ENCODE results near the gene PPP1R15B. TPM values are rescaled to one million over a fixed set of nuclear protein-coding genes. Genes with fewer than 3 reads are reported as not detected.

PPP1R15B gene
- total and polyA plus RNA-seq, 4 donors: 13.0 to 54.0 (median 26.1) TPM

DNA sequence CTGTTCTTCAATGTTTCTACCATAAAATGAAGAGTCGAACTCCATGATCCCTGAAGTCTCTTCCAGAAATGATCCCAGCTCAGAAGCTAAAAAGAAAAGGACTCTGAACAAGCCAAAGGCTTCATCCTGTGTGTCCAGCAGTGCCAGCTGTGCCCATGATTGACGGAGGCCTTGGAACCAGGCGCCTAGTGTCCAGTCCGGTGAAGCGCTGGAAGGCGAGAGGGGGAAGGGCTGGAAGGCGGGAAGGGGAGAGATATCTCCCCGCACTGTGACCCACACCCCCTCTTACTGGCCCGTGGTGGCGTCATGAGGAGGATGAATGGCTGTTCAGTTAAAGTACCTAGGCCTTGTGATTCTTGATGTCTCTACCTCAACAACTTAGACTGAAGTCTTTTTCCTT is 41.4 kb downstream of the PPP1R15B start:
- DNase-seq (ENCODE audit: low spot score): no peak
- no peaks in the 10 kb centered on the region for H3K9me3 ChIP-seq (ENCODE audit: control insufficient read depth in 4 of 4, low read length in 3 of 4)
- no peak overlapping the region for H3K9ac ChIP-seq (ENCODE audit: low read depth in 1 of 2, low read length in 2 of 2)
- H3K27ac ChIP-seq (ENCODE audit: low read depth in 1 of 2, low read length in 2 of 2): no peak overlapping the region
- TF ChIP-seq TAF1 (conservative IDR thresholded peaks at IDR 0.05) (no peak), GABPA (IDR thresholded peaks at IDR 0.05 in 1 of 2, conservative IDR thresholded peaks at IDR 0.05 in 1 of 2) (no peak), FOXA2 (IDR thresholded peaks at IDR 0.05) (no peak), ZBTB33 (IDR thresholded peaks at IDR 0.05) (no peak), YY1 (IDR thresholded peaks at IDR 0.05) (no peak), SP1 (IDR thresholded peaks at IDR 0.05) (no peak)
- TF ChIP-seq, protein P1, sequence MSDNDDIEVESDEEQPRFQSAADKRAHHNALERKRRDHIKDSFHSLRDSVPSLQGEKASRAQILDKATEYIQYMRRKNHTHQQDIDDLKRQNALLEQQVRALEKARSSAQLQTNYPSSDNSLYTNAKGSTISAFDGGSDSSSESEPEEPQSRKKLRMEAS (IDR thresholded peaks at IDR 0.05): no peak
- TF ChIP-seq, protein P2, sequence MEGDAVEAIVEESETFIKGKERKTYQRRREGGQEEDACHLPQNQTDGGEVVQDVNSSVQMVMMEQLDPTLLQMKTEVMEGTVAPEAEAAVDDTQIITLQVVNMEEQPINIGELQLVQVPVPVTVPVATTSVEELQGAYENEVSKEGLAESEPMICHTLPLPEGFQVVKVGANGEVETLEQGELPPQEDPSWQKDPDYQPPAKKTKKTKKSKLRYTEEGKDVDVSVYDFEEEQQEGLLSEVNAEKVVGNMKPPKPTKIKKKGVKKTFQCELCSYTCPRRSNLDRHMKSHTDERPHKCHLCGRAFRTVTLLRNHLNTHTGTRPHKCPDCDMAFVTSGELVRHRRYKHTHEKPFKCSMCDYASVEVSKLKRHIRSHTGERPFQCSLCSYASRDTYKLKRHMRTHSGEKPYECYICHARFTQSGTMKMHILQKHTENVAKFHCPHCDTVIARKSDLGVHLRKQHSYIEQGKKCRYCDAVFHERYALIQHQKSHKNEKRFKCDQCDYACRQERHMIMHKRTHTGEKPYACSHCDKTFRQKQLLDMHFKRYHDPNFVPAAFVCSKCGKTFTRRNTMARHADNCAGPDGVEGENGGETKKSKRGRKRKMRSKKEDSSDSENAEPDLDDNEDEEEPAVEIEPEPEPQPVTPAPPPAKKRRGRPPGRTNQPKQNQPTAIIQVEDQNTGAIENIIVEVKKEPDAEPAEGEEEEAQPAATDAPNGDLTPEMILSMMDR (IDR thresholded peaks at IDR 0.05; ENCODE audit: low read depth, low read length, missing input control): no peak
- H3K4me1 ChIP-seq (ENCODE audit: control insufficient read depth in 4 of 4, insufficient read depth in 4 of 4, low read length in 3 of 4): no peaks in the 10 kb centered on the region
- WGBS: 94% methylated on average over 10 of the region's 10 CpGs
- no peaks in the 10 kb centered on the region for H3K27me3 ChIP-seq (ENCODE audit: control insufficient read depth in 4 of 4, insufficient read depth in 4 of 4, low read length in 3 of 4)
- no peaks in the 10 kb centered on the region for H3K36me3 ChIP-seq (ENCODE audit: control insufficient read depth in 4 of 4, insufficient read depth in 3 of 4, low read depth in 1 of 4, low read length in 3 of 4)
- H3K4me3 ChIP-seq (ENCODE audit: low read depth in 1 of 3, low read length in 3 of 3): no peak overlapping the region

- 76% methylated on average over 13 of the region's 13 CpGs for WGBS
- no peak for DNase-seq (ENCODE audit: low spot score)
- TF ChIP-seq TAF1 (conservative IDR thresholded peaks at IDR 0.05): no peak
- no peak for TF ChIP-seq HNF4A (conservative IDR thresholded peaks at IDR 0.05)
- TF ChIP-seq, protein P3, sequence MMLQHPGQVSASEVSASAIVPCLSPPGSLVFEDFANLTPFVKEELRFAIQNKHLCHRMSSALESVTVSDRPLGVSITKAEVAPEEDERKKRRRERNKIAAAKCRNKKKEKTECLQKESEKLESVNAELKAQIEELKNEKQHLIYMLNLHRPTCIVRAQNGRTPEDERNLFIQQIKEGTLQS (IDR thresholded peaks at IDR 0.05): no peak
- no peak for TF ChIP-seq REST (IDR thresholded peaks at IDR 0.05)
- TF ChIP-seq GABPA (IDR thresholded peaks at IDR 0.05 in 1 of 2, conservative IDR thresholded peaks at IDR 0.05 in 1 of 2): no peak
- TF ChIP-seq NR2F2 (IDR thresholded peaks at IDR 0.05): no peak
- no peak for TF ChIP-seq RAD21 (IDR thresholded peaks at IDR 0.05)
- no peak for TF ChIP-seq FOXA1 (IDR thresholded peaks at IDR 0.05)
- no peak for TF ChIP-seq SP1 (IDR thresholded peaks at IDR 0.05)
- no peak for TF ChIP-seq JUND (IDR thresholded peaks at IDR 0.05)
- TF ChIP-seq FOXA2 (IDR thresholded peaks at IDR 0.05): no peak
- TF ChIP-seq, protein P1 (IDR thresholded peaks at IDR 0.05): no peak
- TF ChIP-seq HNF4G (IDR thresholded peaks at IDR 0.05): no peak
- TF ChIP-seq ZBTB33 (IDR thresholded peaks at IDR 0.05): no peak
- TF ChIP-seq, protein P2 (IDR thresholded peaks at IDR 0.05; ENCODE audit: low read depth, low read length, missing input control): no peak
- TF ChIP-seq YY1 (IDR thresholded peaks at IDR 0.05): no peak
- TF ChIP-seq EGR1 (IDR thresholded peaks at IDR 0.05; ENCODE audit: low read depth in 2 of 2): no peak
- no peak overlapping the region for H3K9ac ChIP-seq (ENCODE audit: low read depth in 1 of 2, low read length in 2 of 2)
- H3K27ac ChIP-seq (ENCODE audit: low read depth in 1 of 2, low read length in 2 of 2): no peak overlapping the region
- no peaks in the 10 kb centered on the region for H3K36me3 ChIP-seq (ENCODE audit: control insufficient read depth in 4 of 4, insufficient read depth in 3 of 4, low read depth in 1 of 4, low read length in 3 of 4)
- peaks cover 0 to 3% (median under 1%) of the 10 kb centered on the region in 4 donors for H3K4me1 ChIP-seq (ENCODE audit: control insufficient read depth in 4 of 4, insufficient read depth in 4 of 4, low read length in 3 of 4)
- no peaks in the 10 kb centered on the region for H3K27me3 ChIP-seq (ENCODE audit: control insufficient read depth in 4 of 4, insufficient read depth in 4 of 4, low read length in 3 of 4)
- H3K9me3 ChIP-seq (ENCODE audit: control insufficient read depth in 4 of 4, low read length in 3 of 4): no peaks in the 10 kb centered on the region
- H3K4me3 ChIP-seq (ENCODE audit: low read depth in 1 of 3, low read length in 3 of 3): no peak overlapping the region
Observed at GRCh38 chr1:204368996-204369726, 42.5 kb downstream of the PPP1R15B start.
